NT2/D1 (cell line): ENCODE results near the gene GRB7.

Experiments used
- SUZ12 ChIP-seq: IDR thresholded peaks from 2 replicates; pipeline ENCODE4 v1.6.1; 2011; ENCODE audit not compliant: insufficient read length, insufficient read depth; ENCODE audit errors: extremely low read depth
- YY1 ChIP-seq: IDR thresholded peaks from 2 replicates; pipeline ENCODE4 v1.6.1; 2011; ENCODE audit not compliant: insufficient read length, insufficient read depth
- ZNF274 ChIP-seq: IDR thresholded peaks from 2 replicates; pipeline ENCODE4 v1.6.1; 2011; ENCODE audit warnings: mild to moderate bottlenecking, low read depth, low read length

DNA sequence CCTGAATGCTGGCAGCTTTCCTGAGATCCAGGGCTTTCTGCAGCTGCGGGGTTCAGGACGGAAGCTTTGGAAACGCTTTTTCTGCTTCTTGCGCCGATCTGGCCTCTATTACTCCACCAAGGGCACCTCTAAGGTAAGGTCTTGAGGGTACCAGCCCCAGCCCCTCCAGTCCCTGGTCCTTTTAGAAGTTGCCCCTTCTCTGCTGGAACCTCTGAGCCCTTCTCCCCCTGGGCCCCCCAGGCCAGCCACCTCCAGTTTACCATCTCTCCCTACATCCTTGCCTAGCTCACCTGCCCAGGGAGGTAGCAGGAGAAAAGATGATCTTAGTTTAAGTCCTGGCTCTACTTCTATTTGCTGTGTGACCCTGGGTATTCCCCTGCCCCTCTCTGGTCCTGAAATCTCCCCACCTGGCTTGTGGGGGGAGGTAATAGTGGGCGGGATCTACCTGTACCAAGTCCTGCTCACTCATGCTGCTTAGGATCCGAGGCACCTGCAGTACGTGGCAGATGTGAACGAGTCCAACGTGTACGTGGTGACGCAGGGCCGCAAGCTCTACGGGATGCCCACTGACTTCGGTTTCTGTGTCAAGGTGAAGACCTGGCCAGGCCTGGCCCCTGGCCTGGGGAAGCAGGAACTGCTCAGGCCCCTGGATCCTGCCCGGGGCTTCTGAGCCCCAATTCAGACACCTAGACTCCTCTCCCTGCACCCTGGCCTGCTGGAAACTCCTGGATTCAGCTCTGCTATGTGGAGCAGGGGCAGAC lies 6.5 kb downstream of the GRB7 start:
- no peak for TF ChIP-seq YY1
- no peak for TF ChIP-seq ZNF274
- TF ChIP-seq SUZ12 = no peak
